Neutrophil (primary cell): ENCODE measurements around the gene IL18.
"Not testable (repeated sequence)": the region's sequence is repeated elsewhere in the genome, so short reads cannot be mapped to it uniquely, and the experiment has no call there.

Experiments used
- H3K27ac ChIP-seq: fragments of 200-600 bp; sonication (generic); 2 replicates; pipeline ENCODE4 v1.5.1; 2016; ENCODE audit warnings: mild to moderate bottlenecking, moderate library complexity
- H3K27me3 ChIP-seq: fragments of 200-600 bp; sonication (generic); 2 replicates; pipeline ENCODE4 v1.6.0; 2016; ENCODE audit warnings: mild to moderate bottlenecking
- H3K36me3 ChIP-seq: fragments of 200-600 bp; sonication (generic); 2 replicates; pipeline ENCODE4 v1.5.1; 2017
- H3K4me1 ChIP-seq, 2 experiments: fragments of 200-600 bp in 1 of 2; sonication (generic) in 1 of 2; 1 replicate in 1 of 2; 2 replicates in 1 of 2; pipeline versions ENCODE4 v1.5.1 to v1.6.1; 2013 to 2016; ENCODE audit warnings: low read depth in 1 of 2, low read length in 1 of 2, mild to moderate bottlenecking in 1 of 2, moderate library complexity in 1 of 2; ENCODE audit not compliant: control insufficient read depth in 1 of 2, insufficient read depth in 1 of 2
- H3K4me3 ChIP-seq, 2 experiments: fragments of 200-600 bp in 1 of 2; sonication (generic) in 1 of 2; 1 replicate in 1 of 2; 2 replicates in 1 of 2; pipeline ENCODE4 v1.5.1; 2013 to 2016; ENCODE audit warnings: low read depth in 1 of 2, low read length in 1 of 2, mild to moderate bottlenecking in 1 of 2, moderate library complexity in 1 of 2
- H3K9me3 ChIP-seq: fragments of 200-600 bp; sonication (generic); 2 replicates; pipeline ENCODE4 v1.5.1; 2016
- TF ChIP-seq, protein P1 (sequence below): fragments of 200-600 bp; sonication (generic); IDR thresholded peaks from 2 replicates; pipeline ENCODE4 v1.5.1; 2016; ENCODE audit warnings: antibody characterized with exemption

Gene IL18

DNA sequence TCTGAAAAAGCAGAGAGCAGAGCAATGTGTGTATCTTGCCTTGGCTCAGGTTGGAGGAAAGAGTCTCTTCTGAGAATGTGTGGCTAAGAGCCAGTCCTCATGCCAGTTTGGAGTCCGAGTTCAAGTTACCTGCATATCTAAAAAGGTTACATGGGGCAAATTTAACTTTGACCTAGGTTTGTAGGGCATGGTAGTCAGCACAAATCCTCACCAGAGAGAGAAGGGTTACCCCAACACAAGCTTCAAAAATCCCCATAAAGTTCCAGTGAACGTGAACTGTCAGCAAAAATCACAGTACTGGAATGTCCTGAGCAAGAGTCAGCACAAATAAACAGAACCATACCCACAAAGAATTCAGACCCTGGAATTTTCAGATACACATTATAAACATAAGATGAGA lies 63.4 kb downstream of the IL18 start:
- Histone ChIP-seq H3K9me3 (no peaks in the 10 kb centered on the region), H3K4me1 (peaks cover 8 to 13% of the 10 kb centered on the region in 2 experiments), H3K27ac (no peak overlapping the region), H3K27me3 (no peaks in the 10 kb centered on the region), H3K4me3 (no peak overlapping the region), H3K36me3 (peaks cover 17% of the 10 kb centered on the region)
- TF ChIP-seq, protein P1, sequence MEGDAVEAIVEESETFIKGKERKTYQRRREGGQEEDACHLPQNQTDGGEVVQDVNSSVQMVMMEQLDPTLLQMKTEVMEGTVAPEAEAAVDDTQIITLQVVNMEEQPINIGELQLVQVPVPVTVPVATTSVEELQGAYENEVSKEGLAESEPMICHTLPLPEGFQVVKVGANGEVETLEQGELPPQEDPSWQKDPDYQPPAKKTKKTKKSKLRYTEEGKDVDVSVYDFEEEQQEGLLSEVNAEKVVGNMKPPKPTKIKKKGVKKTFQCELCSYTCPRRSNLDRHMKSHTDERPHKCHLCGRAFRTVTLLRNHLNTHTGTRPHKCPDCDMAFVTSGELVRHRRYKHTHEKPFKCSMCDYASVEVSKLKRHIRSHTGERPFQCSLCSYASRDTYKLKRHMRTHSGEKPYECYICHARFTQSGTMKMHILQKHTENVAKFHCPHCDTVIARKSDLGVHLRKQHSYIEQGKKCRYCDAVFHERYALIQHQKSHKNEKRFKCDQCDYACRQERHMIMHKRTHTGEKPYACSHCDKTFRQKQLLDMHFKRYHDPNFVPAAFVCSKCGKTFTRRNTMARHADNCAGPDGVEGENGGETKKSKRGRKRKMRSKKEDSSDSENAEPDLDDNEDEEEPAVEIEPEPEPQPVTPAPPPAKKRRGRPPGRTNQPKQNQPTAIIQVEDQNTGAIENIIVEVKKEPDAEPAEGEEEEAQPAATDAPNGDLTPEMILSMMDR, result no peak

DNA sequence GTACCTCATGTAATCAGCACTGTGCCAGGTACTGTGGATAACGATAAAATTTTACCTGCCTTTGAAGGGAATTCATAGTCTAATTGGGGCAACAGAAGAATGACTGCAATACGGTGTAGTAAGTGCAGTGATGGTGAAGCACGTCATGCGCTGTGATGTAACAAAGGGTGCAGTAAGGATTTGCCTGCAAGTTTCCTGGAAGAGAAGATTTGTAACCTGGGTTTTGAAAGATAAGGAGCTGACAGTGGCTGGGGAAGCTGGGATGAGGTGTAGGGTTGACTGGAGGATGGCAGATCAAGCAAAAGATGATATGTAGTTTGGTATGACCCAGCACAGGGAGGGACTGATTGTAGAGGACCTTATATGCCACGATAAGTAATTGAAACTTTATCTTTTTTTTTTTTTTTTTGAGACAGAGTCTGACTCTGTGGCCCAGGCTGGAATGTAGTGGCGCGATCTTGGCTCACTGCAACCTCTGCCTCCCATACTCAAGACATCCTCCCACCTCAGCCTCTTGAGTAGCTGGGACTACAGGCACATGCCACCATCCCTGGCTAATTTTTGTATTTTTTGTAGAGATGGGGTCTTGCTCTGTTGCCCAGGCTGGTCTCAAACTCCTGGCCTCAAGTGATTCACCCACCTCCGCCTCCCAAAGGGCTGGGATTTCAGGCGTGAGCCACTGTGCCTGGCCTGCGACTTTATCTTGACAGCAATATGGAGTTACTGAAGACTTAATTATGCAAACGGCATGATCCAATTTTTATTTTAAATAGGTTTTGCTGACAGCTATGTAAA lies 66.0 kb downstream of the IL18 start:
- no peak overlapping the region for H3K4me3 ChIP-seq

DNA sequence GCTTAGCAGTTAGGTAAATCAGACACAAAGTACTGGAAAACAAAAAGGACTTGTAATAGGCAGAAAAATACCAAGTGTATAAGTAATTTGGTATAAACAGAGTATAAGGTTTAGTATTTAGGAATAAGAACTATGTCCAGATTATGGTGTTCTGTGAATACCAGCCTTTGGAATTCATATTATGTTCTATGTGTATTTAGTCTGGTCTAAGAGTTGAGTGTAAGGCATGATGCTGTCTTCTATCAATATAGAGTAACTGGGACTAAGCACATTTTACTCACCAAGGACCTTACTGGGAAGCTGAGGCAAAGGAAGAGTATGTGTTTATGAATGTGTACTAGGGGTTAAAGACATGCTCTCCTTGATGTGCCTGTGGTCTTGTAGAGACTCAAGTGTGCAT lies 67.7 kb downstream of the IL18 start:
- Histone ChIP-seq H3K27me3 (no peaks in the 10 kb centered on the region), H3K27ac (no peak overlapping the region), H3K4me1 (peaks cover 0 to 2% of the 10 kb centered on the region in 2 experiments), H3K36me3 (peaks cover 58% of the 10 kb centered on the region), H3K9me3 (no peaks in the 10 kb centered on the region), H3K4me3 (no peak overlapping the region)
- TF ChIP-seq, protein P1, result no peak

More for the DNA sequence above, 66.0 kb downstream of the IL18 start:
- H3K9me3 ChIP-seq, result no peaks in the 10 kb centered on the region
- H3K36me3 ChIP-seq, result peaks cover 40% of the 10 kb centered on the region
- no peaks in the 10 kb centered on the region for H3K27me3 ChIP-seq
- no peak overlapping the region for H3K27ac ChIP-seq
- TF ChIP-seq, protein P1, result no peak
- H3K4me1 ChIP-seq, result peaks cover 0 to 5% of the 10 kb centered on the region in 2 experiments

DNA sequence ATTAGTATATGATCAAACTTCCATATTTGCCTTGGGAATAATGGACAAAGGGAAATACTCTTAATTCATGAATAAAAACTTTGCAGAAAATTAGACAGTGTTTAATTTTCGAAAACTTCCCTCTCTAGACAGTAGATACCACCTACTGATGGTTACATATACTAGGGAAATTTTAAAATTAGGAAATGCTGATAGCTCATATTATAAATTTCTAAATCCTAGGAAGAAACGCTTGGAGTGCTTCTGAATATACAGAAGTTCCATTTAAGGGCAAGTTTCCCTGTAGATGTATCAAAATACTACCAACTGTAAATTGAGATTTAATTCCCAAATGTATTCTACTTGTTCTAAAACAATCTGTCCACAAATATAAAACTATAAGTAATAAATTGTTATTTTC lies 68.6 kb downstream of the IL18 start:
- peaks cover 67% of the 10 kb centered on the region for H3K36me3 ChIP-seq
- not testable (repeated sequence) for H3K27me3 ChIP-seq, H3K4me1 ChIP-seq, H3K27ac ChIP-seq, H3K4me3 ChIP-seq, H3K9me3 ChIP-seq
